HG03175 (cell line): Measurements from ENCODE around the gene TRPC4AP.

Experiments
- ATAC-seq: cut with Tn5 transposase; IDR thresholded peaks from one replicate; pipeline ENCODE4 v1.9.1; 2021; ENCODE audit warnings: mild to moderate bottlenecking, moderate library complexity; ENCODE audit not compliant: unreplicated experiment

The TRPC4AP gene

DNA sequence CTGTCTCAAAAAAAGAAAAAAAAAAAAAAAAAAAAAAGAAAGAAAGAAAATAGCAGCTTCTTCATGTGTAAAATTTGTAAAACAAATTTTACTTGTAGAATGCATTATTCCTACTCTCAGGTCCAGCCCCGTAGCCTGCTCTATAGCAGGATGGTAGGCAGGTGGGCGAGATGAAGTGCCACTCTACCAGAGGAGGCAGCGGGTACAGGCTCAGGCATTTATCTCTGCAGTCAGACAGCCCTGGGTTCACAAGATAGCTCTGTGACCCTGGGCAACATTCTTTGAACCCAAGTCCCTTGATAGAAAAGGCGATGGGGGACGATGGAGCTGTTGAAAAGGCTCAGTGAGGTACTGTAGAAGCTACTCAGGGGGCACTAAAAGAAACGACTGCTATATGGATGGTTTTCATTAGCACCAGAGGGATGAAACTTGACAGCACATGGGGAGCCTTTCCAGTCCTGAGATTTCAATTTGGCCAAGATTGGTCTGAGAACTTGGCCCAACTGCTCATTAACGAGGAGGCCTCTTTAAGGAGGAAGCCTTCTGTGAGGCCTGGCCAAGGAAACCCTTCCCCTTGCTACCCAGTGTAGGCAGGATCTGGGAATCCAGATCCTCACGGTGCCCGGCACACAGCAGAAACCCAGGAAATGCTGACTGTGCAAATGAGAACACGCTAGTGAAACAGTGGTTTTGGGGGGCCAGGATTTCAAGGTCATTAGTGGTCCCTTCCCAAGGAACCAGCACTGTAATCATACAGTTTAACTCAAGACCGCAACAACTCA is 73.8 kb downstream of the TRPC4AP start:
- no peak for ATAC-seq

DNA sequence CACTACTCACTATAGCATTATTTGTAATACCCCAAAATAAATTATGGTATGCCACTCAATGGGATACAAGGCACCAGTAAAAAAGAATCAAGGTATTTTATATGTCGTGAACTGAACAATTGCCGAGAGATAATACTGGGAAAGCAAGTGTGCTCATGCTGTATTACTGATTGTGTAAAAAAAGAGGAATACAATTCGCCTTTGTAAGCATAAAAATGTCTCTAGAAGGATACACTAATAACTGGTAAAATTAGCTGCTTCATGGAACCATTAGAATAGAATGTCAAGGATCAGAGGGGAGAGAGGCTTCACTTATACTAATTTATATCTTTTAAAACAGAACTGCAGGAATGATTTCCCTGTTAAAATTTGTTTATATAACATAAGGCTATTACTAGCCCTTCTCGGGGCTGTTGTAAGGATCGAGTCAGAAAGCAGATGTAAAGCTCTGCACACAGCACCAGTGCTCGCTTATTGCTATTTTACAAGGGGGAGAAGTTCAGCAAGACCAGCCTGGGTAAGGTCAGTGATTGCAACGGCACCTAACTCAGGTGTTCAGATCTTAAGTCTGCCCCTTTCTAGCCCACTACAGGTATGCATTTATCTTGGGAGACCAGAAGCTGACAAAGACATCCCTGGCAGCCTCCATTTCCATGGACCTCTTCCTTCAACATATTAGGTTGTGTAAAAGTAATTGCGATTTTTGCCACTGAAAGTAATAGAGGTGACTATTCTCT is 75.3 kb downstream of the TRPC4AP start:
- no peak for ATAC-seq

DNA sequence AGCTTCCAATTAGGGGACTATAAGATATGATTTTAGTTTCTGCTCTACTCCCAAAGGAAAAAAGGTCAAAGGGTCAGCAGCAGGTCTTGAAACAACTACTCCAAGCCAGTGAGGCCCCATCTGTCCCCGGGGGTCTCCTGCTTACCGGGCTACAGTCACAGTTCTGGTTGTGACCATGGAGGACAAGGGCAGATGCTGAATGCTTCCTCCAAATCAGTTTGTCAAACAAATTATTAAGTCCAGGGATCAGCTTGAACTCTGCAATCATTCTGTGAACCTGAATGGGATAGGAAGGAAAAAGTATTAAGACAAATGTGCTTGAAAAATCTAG is 76.8 kb downstream of the TRPC4AP start:
- ATAC-seq = no peak

DNA sequence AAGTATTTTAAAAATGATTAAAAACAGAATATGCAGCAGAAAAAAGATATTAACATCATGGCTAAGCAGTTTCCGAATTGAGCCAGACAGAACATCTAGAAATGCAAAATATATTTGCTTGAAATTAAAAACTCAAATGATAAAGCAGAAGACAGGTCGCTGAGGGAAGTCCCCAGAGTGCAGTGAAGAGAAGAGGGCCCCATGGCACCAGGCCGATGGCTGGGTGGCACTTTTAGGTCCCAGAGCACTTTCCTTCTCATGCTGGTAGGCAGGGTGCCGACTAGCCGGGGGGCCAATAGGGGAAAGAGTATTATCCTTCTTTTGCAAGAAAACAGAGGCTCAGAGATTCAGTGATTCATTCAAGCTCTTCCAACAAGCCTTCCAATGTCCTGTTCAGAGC is 78.1 kb downstream of the TRPC4AP start:
- no peak for ATAC-seq

DNA sequence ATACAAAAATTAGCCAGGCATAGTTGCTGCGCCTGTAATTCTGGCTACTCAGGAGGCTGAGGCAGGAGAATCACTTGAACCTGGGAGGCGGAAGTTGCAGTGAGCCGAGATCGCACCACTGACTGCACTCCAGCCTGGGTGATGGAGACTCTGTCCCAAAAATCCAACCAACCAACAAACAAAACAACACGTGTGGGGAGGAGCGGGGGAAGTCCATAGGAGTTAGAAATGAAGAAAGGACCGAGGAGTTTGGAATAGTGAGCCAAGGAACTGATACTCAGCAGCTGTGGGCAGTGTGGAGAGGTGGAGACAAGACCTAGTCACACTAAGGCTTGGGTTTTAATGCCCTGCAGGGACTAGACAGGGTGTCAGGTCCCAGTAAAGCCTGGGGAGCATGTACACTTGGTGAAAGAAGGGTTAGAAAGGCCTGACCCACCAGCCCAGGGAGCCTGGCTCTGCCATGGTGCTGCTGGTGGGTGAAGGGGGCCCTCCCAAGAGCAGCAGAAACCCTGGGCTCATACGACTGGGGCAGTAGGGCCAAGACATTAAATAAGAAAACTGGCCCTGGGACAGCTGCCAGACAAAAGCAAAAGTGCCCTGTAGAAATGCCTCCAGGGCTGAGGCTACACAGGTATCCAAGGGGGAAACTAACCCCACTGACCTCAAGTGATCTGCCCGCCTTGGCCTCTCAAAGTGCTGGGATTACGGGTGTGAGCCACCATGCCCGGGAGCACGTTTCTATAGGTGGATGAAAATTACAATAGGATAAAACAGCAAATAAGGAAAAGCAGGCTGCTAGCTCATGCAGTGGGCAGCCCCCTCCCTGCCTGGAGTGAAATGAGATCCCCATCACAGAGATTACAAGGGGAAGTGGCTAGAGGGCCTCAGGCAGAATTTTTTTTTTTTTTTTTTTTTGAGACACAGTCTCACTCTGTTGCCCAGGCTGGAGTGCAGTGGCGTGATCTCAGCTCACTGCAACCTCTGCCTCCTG is 78.9 kb downstream of the TRPC4AP start:
- ATAC-seq = no peak

DNA sequence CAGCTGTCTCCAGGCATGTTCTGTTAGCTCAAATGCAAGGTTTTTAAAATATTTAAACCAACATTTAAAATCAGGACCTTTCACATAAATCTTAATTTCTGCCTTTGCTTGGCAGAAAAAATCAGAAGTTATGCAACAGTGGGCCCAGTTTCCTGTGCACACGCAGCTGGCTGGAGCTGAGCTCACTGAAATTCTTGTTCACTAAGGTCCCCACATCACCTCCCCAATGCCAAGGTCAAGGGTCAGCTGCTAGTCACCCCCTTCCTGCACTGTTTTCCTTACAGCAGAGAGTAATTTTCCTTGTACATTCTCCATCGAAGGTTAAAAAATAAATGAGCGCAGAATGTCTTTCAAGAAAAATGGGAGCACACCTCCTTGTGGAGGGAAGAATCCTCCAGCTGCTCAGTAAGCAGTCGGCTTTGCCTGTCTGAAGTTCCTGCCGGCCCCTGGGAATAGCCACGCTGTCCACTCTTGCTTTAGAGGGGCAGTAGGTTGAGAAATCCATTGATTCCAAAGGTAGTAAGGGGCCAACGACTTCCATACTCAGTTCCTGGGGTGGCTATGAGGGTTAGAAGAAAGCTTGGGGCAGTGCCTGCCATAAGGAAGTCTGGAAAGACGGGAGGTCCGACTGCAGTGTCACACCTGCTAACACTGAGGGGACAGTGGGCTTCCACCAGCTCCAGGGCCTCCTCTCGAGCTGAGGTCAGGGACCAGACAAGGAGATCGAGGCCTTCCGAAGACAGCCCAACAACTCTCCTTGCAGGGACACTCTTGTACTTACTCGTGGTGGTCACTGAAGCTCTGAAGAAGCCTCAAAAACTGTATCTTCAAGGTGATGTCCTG is 80.2 kb downstream of the TRPC4AP start:
- ATAC-seq = no peak

DNA sequence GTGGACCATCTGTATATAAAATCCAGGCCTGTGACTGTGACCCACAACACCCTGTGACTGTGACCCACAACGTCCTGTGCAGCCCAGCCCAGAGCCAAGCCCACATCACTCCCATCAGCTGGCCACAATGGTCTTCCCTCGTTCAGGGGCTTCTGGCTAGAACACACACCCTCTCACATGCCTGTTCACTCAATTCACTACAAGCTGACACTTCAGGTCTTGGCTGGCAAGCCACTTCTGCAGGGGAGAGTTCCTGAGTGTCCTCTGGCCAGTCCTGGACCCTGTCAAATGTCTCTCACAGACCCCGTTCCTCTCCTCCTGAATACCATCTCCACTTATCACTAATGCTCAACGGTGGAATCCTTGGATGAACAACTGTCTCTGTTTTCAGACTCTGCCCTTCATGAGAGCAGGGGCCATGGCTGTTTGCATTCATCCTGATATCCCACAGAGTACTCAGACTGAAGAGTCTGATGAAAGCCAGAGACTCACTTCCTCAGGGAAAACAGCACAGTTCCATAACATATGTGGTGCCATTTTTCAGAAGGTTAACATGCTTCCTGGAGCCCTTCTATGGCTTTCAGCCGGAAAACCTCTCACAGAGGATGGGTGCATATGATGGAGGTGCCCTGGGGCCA is 80.9 kb downstream of the TRPC4AP start:
- no peak for ATAC-seq

DNA sequence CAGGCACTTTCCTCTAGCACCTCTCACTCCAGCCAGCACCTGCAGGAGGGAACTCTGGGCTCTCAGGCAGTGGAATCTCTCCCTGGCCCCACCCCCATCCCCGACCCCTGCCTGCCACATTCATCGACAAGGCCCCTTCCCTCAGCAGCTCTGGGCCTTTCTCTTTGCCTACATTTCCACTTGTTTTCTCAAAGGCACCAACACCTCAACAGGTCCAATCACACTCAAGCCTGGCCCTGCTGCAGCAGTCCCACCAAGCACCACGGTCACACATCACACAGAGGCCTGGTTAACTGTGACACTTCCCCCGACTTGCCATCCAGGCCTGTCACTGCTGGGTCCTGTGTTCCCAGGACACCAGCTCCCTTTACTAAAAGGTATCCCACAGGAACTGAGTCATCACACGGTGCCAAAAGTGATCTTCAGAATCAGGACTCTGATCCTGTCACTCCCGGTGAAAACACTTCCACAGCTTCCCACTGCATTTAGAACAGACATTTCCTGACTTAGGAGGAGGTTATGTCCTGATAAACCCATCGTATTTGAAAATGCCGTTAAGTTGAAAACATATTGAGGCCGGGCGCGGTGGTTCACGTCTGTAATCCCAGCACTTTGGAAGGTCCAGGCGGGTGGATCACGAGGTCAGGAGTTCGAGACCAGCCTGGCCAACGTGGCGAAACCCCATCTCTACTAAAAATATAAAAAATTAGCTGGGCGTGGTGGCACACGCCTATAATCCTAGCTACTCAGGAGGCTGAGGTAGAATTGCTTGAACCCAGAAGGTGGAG is 82.0 kb downstream of the TRPC4AP start:
- no peak for ATAC-seq

DNA sequence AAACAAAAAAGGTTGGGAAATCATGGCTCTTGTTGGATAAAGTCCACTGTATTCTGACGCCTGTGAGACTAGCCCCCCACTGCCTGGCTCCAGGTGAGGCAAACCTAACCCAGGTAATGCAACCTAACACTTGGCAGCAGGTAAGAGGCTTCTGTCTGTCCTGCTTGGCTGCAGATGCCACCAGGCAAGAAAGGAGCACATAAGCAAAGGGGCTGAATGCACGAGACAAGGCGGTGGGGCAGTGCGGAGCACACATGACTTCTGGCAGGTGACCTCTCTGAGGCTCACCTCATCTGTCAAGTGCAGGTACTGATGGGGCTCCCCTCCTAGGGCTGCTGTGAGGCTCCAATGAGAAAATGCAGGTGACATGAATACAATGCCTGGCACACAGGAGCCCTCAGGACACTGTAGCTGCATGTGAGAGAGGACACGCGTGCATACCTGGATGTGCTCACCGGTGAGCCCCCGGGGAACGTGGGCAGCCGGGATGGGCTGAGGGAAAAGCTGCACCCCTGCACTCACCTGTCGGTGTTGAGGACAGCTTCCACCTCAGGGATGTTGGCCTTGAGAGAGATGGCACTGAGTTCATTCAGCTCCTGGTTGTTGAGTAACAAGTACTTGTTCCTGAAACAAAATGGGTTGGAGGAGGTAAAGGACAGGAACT is 82.8 kb downstream of the TRPC4AP start:
- no peak for ATAC-seq

DNA sequence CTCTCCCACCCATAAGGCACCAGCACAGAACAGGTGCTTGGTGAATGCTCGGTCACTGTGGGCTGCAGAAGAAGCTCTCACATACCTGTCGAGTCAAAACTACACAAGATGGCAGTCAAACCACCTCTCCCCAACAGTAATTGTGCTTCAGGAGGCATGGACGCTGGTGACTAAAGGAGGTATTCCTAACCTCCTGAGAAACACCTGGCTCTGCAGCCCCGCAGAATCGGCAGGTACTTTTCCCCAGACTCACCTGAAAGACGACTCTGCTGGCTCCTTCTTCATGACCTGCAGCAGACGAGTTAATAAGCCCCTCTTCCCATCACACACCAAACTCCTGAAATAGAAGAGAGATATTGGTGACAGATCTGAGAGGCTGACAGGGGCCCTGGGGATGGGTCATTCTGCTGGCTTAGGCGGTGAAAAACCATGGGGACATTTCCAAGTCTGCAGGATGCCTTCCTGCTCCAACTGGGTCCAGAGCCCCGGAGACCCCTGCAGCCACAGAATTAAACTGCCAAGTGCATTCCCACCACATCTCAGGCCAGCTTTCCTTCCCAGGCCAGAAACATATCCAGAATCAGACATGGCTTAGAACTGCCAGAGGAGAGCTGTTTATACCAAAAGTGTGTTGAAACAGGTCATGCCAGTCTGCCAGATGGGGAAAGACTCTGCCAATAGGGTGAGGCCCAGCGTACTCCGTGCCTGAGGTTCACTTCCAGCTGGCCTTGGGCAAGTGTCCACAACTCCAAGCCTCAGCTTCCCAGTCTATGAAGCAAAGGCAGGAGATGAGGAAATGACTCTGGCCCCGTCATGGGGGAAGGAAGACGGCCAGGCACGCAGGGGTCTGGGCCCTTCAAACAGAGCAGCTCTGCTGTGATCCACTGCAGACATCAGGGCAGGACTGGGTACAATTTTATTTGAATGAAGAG is 83.9 kb downstream of the TRPC4AP start:
- ATAC-seq = no peak

DNA sequence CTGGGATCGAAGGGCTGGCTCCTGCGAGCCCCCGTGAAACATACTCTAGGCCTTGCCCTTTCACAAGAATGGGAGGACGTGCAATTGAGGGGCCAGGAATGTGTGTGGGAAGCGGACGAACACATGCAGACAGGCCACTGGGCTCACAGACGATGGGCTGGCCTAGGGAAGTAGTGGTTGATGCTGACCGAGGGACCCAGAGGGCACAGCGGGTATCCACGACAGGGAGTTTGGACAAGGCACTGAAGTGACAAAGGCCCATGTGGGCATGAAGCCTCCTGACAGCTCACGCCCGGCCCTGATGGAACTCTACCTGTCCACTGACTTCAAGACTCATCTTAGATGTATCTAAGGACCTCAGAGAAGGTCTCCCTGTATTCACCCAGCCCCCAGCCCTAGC is 84.7 kb downstream of the TRPC4AP start:
- ATAC-seq = no peak

DNA sequence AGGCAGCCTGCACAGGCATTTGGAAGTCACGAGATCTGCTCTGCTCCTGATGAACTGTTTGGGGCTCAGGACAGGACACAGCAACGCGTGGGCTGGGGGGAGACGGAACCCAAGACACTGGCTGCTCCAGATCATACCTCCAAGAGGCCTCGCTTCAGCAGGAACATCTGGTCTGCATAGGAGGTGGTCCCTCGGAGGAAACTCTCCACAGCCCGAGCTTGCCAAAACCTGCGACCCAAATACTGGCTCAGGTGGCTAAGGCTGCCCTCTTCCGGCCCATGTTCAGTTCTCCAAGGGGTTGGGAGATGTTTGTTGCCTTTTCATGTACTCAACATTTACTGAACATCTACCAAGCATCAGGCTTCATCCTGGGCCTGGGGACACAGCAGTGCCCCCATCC is 85.2 kb downstream of the TRPC4AP start:
- no peak for ATAC-seq

DNA sequence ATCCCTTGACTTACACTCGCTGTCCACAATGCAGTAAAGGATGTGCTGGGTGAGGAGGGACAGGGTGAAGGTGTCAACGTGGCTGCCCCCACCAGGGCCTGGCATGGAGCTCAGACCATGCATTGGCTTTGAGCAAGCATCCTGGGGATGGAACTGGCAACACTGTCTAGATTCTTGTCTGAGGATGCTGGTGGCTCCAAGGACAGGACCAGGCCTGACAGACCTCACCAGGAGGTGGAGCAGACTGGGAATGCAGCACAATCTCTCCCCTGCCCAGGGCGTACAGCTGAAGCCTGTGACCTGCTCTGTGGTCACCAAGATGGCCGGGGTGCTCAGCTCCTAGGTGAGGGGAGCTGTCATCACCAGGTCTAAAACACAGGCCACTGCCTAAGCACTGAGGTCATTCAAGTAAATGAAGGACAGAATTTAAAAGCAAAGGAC is 86.1 kb downstream of the TRPC4AP start:
- ATAC-seq = no peak

DNA sequence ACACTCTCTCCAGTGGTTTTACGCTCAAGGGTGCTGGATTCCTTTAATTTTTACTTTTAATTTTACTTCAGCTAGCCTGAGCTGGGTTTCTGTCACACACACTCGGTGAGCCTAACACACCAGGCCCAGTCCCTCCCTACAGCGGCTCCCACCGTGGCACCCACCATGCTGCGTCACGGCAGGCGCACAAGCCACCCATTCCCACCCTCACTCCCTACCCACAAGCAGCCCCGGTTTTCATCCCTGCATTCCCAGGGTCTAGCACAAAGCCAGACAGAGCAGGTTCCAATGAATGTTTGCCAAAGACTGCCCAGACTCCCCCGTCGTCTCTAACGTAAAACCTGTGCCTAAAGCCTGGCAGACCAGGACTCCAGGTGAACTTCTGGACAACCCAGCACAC is 86.6 kb downstream of the TRPC4AP start:
- no peak for ATAC-seq

DNA sequence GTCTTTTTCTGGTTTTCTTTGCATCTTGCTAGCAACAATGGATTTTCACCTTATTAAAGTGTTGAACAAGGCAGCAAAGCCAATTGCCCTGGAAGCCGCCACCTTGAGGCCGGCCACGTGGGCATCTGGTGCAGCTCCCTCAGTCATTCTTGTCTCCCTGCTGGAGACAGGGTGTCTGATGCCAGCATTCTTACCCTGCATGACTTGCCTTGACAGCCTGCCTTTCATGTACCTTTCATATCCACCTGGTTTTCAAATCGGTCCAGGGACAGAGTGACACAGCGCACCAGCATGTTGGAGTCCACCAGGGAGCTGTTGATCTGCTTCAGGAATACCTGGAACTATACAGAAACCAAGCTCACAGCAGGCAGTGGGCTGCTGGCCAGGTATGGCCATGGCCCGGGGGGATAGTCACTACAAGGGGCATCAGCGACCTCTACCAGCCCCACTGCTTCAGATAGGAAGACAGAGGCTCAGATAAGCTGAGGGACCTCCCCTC is 87.1 kb downstream of the TRPC4AP start:
- ATAC-seq = no peak

DNA sequence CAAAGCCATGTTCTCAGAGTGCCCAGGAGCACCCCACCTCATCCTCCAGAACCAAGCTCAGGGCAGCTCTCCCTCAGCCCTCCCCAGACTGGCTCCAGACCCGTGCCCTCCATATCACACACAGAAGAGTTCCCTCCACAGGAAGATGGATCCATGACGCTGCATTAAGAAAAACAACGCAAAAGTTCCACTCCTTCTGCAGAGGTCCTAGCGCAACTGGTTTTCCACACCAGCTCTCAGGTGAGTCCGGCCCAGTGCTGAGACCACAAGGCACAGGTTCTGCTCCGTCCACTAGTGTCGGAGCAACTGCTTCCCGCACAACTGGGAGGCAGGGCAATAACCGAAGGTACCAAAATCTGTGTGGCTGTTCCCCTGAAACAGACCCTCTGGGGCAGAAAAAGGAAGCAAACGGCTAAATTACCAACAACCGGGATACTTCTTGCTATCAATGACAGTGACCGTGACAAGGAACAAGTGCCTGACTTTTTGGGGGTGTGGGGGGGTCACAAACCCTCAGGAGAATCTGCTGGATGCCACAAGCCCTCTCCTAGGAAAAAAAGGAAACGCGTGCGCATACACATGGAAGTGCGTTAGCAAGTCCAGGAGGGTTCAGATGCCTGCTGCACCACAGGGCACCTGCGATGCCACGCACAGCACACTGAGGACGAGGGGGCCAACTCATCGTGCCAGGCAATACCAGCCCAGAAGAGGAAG is 87.7 kb downstream of the TRPC4AP start:
- no peak for ATAC-seq
